IPS DF 4.7 (cell line): ENCODE results near the gene SOHLH1.

ENCODE experiments used
- DNase-seq: peaks from one replicate; pipeline ENCODE4 v3.0.0-alpha.2; 2013; ENCODE audit warnings: low spot score; ENCODE audit errors: extremely low read depth

The SOHLH1 gene

GRCh38 chr9:135699440-135699839 is at the start of gene SOHLH1:
Gene SOHLH1, minus strand, starts transcription at chr9:135699481. Its CDS starts 14 bp downstream, at chr9:135699467.
- DNase-seq = no peak

- DNase-seq = no peak
These were observed 49.4 kb upstream of the SOHLH1 start for GRCh38 chr9:135748676-135749075.

GRCh38 chr9:135747311-135747710 is 48.0 kb upstream of the SOHLH1 start:
- no peak for DNase-seq

- no peak for DNase-seq
These were observed 47.3 kb upstream of the SOHLH1 start for GRCh38 chr9:135746565-135746964.

- no peak for DNase-seq
These were observed 46.5 kb upstream of the SOHLH1 start for GRCh38 chr9:135745686-135746324.

GRCh38 chr9:135745189-135745588 is 45.9 kb upstream of the SOHLH1 start:
- DNase-seq = no peak

- no peak for DNase-seq
These were observed 45.2 kb upstream of the SOHLH1 start for GRCh38 chr9:135744333-135745070.

GRCh38 chr9:135743546-135744332 is 44.5 kb upstream of the SOHLH1 start:
- DNase-seq = no peak

- DNase-seq = no peak
These were observed 43.7 kb upstream of the SOHLH1 start for GRCh38 chr9:135743021-135743420.

GRCh38 chr9:135741276-135742219 is 42.3 kb upstream of the SOHLH1 start:
- no peak for DNase-seq

GRCh38 chr9:135739271-135740220 is 40.3 kb upstream of the SOHLH1 start:
- DNase-seq = no peak

- no peak for DNase-seq
These were observed 38.7 kb upstream of the SOHLH1 start for GRCh38 chr9:135737840-135738521.

- DNase-seq = no peak
These were observed 37.9 kb upstream of the SOHLH1 start for GRCh38 chr9:135736979-135737839.

GRCh38 chr9:135736272-135736978 is 37.1 kb upstream of the SOHLH1 start:
- DNase-seq = no peak

GRCh38 chr9:135734616-135735144 is 35.4 kb upstream of the SOHLH1 start:
- no peak for DNase-seq

- no peak for DNase-seq
These were observed 33.4 kb upstream of the SOHLH1 start for GRCh38 chr9:135732569-135733257.

GRCh38 chr9:135731454-135731853 is 32.2 kb upstream of the SOHLH1 start:
- no peak for DNase-seq
